Embryonic facial prominence (tissue), 1 donor: ENCODE measurements around the gene ARRB1.
"Not testable (repeated sequence)": the region's sequence is repeated elsewhere in the genome, so short reads cannot be mapped to it uniquely, and the experiment has no call there.

ENCODE experiments used
- DNase-seq: peaks from one replicate; pipeline ENCODE4 v3.0.0-alpha.2; 2016; ENCODE audit errors: extremely low spot score

Gene ARRB1

DNA sequence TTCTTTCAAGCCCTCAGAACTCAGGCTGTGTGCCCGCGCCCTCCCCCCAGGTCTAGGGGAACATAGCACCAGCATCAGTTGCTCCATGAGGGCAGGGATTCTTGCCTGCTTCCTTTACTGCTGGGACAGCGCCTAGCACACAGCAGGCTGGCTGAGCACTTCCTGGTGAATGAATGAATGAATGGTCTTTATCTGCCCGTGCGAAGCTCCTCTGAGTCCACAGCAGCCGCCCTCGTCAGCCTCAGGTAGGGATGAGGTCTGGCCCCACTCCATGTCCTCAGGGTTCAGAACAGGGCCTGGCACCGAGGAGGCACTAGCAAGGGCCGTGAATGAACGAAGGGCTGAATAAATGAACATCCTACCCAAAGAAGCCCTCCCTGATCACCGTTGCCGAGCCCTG lies 27.3 kb downstream of the ARRB1 start:
- no peak for DNase-seq

DNA sequence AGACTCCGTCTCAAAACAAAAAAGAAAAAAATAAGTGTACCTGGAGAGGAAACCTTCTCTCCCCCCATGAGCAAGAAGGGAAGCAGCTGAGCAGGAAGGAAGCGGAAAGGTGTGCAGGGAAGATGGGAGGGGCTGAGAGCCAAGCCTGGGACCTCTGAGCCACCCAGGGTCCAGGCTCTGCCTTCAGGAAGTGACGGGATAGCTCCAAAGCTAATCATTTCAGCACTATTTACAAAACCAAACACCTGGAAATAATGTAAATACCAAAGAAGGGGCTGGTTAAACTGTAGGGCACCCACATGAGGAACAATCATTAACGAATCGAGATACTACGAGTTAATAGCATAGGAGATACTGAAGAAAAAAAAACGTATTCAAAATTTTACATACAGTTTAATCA lies 27.9 kb downstream of the ARRB1 start:
- no peak for DNase-seq

DNA sequence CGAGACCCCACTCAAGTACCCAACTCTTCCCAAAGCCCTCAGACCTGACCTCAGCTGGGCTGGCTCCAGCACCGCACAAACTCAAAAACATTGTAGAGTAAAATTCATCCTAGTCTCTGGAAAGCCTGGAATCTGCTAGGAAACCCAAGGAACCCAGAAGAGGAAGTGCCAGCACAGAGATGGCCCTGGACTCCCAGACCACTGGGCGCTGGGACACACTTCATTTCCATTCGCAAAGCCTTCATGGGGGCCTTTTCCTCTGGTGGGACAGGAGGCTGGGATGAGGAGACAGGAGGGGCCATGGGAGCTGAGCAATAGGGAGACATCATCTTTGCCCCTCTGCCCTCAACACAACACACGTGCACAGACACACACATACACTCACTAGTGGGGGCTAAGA lies 30.8 kb downstream of the ARRB1 start:
- no peak for DNase-seq

GRCh38 chr11:75320046-75320618 lies 31.3 kb downstream of the ARRB1 start:
- DNase-seq = no peak

GRCh38 chr11:75319035-75319877 lies 32.2 kb downstream of the ARRB1 start:
- no peak for DNase-seq

DNA sequence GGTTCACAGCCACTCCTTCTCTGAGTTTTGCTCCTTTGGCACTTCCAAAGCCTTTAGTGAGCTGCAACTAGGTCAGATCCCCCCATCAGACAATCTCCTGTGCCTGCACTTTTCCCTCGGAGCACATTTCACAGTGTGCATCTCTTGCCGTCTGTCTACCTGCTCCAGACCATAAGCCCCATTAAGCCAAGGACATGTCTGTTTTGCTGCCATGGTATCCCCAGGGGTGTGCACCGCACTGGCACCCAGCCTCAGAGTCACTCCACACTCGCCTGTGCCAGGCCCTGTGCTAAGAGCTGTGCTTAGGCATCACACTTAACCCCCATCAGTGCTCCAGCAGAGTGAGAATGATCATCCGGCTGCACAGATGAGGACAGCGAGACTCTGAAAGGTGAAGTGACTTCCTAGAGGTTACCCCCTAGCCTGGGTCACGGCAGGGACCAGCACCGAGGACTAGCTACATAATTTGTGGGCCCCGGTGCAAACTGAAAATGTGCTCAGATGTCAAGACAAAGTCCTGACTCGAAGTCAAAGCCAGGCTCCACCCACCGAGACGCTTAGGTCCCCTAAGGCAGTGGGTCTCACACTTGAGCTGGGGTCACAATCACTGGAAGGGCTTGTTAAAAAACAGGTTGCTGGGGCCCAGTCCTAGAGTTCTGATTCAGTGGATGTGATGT lies 33.9 kb downstream of the ARRB1 start:
- no peak for DNase-seq

GRCh38 chr11:75315439-75315805 lies 36.0 kb downstream of the ARRB1 start:
- no peak for DNase-seq

- no peak for DNase-seq
These were observed 36.6 kb downstream of the ARRB1 start for GRCh38 chr11:75314771-75315438.

GRCh38 chr11:75313513-75314272 lies 37.8 kb downstream of the ARRB1 start:
- DNase-seq = no peak

GRCh38 chr11:75312346-75312745 lies 39.1 kb downstream of the ARRB1 start:
- no peak for DNase-seq

DNA sequence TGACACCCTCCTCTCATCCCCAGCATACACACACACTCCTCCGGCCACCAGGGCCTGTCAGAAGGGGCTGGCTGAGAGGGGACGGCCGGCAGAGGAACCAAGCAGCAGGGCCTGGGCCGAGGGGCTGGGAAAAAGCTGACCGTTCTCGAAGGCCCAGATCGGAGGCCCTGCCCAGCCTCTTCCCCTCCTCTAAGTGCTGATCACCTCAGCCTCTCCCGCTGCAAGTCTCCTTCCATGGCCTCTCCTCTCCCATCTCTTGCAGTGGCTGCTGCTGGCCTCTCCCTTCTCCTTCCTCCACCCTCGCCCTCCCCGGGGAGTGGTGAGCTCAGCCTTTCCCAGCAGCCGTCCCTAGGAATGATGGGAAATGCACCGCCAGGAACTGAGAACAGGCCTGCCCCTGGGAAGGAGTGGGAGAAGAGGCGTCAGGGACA lies 39.6 kb downstream of the ARRB1 start:
- DNase-seq = no peak

GRCh38 chr11:75308986-75309385 lies 42.5 kb downstream of the ARRB1 start:
- no peak for DNase-seq

GRCh38 chr11:75308116-75308515 lies 43.3 kb downstream of the ARRB1 start:
- DNase-seq = no peak

DNA sequence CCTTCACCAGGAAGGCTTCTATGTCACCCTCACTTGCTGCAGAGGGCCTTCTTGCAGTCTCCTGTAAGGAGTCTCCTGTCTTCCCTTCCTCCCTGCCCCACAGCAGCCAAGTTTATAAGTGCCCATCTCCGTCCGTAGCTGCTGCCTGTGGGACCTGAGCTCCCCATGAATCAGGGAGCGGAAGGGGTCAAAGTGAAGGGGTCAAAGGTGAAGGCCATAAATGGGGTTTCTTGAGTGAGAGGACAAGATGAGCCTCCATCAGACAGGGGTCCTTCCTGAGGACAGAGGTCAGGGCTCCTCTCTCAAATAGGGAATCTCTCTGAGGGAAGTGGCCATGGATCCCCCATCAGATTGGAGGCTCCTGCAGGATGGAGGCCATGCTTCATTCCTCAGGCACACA lies 44.4 kb downstream of the ARRB1 start:
- no peak for DNase-seq

DNA sequence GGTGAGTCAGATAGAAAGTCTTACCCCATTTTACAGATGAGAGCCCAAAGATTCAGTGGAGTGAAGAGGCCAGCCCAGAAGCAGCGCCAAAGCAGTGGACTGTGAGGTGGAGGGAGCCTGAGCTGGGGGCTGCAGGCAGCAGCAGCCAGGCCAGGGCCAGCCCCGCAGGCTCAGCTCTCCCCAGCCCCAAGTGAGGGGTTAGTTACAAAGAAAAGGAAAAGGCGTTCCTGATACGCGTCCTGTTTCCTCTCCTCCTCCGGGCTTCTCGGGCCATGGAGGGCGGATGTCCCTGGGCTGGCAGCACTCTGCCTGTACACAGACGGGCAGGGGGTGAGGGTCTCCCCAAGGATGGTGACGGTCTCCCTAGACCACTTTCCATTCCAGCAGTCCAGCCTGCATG lies 44.9 kb downstream of the ARRB1 start:
- no peak for DNase-seq

DNA sequence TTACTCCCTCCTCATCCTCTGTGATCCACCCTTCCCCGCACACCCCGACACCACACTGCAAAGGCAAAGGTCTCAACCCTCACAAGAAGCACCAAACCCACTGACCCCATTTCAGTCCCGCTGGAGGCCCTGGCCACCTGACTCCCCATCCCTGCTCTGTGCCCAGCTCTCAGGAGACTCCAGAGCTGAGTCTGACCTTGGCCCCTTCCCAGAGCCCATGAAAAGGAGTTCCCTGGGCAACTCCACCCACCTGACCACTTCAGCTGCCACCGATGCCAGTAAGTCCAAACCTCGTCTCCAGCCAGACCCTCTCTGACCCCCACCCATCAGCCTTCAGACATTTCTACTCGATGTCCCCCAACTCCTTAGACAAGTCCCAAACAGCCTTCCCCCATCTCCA lies 45.5 kb downstream of the ARRB1 start:
- DNase-seq = no peak

DNA sequence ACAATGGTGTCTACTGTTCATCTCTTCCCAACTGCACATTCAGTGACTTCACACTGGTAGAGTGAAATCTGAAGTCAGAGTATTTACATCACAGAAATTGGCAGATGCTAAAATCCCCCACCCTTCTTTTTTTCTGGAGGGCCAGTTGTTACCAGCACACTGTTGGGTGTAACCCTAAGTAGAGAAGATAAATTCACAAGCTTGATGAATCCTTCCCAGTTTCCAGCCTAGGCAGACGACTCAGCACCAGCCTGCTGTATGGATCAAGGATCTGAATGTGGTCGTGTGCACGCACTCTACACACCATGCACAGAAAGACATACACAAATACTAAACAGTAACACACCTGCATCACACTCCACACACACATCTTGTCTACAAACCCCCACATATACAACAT lies 46.0 kb downstream of the ARRB1 start:
- DNase-seq = no peak

- not testable (repeated sequence) for DNase-seq
These were observed 46.5 kb downstream of the ARRB1 start for GRCh38 chr11:75304941-75305340.

GRCh38 chr11:75303544-75304224 lies 47.8 kb downstream of the ARRB1 start:
- DNase-seq = no peak

GRCh38 chr11:75302371-75302770 lies 49.1 kb downstream of the ARRB1 start:
- no peak for DNase-seq
